OCI-LY3 (cell line): ENCODE measurements around the gene PLPP3.

Source experiments
- H2AFZ ChIP-seq: fragments of 200-600, 300-600 bp; shearing (Covaris generic); 2 replicates; pipeline ENCODE4 v1.6.0; 2014; ENCODE audit warnings: antibody characterized with exemption, low read depth, low read length
- H3K27ac ChIP-seq: fragments of 200-600, 300-600 bp; sonication (generic); 2 replicates; pipeline ENCODE4 v1.5.1; 2014; ENCODE audit warnings: mild to moderate bottlenecking, low read length, moderate library complexity, mixed read lengths
- H3K27me3 ChIP-seq: fragments of 200-600, 300-600 bp; sonication (generic); 2 replicates; pipeline ENCODE4 v1.6.1; 2014; ENCODE audit warnings: low read depth, low read length, mixed read lengths
- H3K36me3 ChIP-seq: fragments of 200-600, 300-600 bp; sonication (generic); replicated peaks from 2 replicates; pipeline ENCODE3; 2014; ENCODE audit warnings: low read depth, low read length, mixed read lengths
- H3K4me1 ChIP-seq: fragments of 300-600, 200-600 bp; sonication (generic); 2 replicates; pipeline ENCODE4 v1.6.1; 2014; ENCODE audit warnings: low read length, mixed read lengths
- H3K4me2 ChIP-seq: fragments of 200-600, 300-600 bp; sonication (generic); 2 replicates; pipeline ENCODE4 v1.6.1; 2014; ENCODE audit warnings: low read length, mixed read lengths
- H3K4me3 ChIP-seq: fragments of 300-600, 200-600 bp; sonication (generic); 2 replicates; pipeline ENCODE4 v1.5.1; 2014; ENCODE audit warnings: antibody characterized with exemption, mild to moderate bottlenecking, low read length, moderate library complexity
- H3K79me2 ChIP-seq: fragments of 300-600, 200-600 bp; shearing (Covaris generic); 2 replicates; pipeline ENCODE4 v1.6.1; 2014; ENCODE audit warnings: mild to moderate bottlenecking, low read length, mixed read lengths
- H3K9ac ChIP-seq: fragments of 300-600, 200-600 bp; shearing (Covaris generic); 2 replicates; pipeline ENCODE4 v1.6.0; 2014; ENCODE audit warnings: mild to moderate bottlenecking, low read length, moderate library complexity
- H3K9me3 ChIP-seq: fragments of 200-600, 300-600 bp; shearing (Covaris generic); 2 replicates; pipeline ENCODE4 v1.6.1; 2014; ENCODE audit warnings: low read length, mixed read lengths; ENCODE audit not compliant: insufficient read depth
- H4K20me1 ChIP-seq: fragments of 200-600, 300-600 bp; sonication (generic); 2 replicates; pipeline ENCODE4 v1.6.1; 2016; ENCODE audit warnings: low read length, mixed read lengths; ENCODE audit not compliant: insufficient read depth
- EZH2phosphoT487 ChIP-seq: fragments of 200-600 bp; shearing (Covaris generic); IDR thresholded peaks from 2 replicates; pipeline ENCODE4 v1.6.1; 2018; ENCODE audit warnings: antibody characterized with exemption, mixed run types, low read depth
- TF ChIP-seq, protein P1 (sequence below): fragments of 200-600, 300-600 bp; sonication (generic); IDR thresholded peaks from 2 replicates; pipeline ENCODE4 v1.5.1; 2014; ENCODE audit warnings: antibody characterized with exemption, low read length, low read depth

PLPP3 gene

GRCh38 chr1:56535362-56535761, 44.0 kb downstream of the PLPP3 start:
- Histone ChIP-seq H3K79me2 (no peaks in the 10 kb centered on the region), H3K27me3 (no peaks in the 10 kb centered on the region), H3K9me3 (no peaks in the 10 kb centered on the region), H2AFZ (no peak overlapping the region), H3K36me3 (no peaks in the 10 kb centered on the region), H3K27ac (no peak overlapping the region), H3K4me3 (no peak overlapping the region), H3K4me1 (peaks cover 8% of the 10 kb centered on the region), H3K9ac (no peak overlapping the region), H3K4me2 (no peak overlapping the region), H4K20me1 (no peaks in the 10 kb centered on the region)
- no peak for TF ChIP-seq EZH2phosphoT487
- TF ChIP-seq, protein P1, sequence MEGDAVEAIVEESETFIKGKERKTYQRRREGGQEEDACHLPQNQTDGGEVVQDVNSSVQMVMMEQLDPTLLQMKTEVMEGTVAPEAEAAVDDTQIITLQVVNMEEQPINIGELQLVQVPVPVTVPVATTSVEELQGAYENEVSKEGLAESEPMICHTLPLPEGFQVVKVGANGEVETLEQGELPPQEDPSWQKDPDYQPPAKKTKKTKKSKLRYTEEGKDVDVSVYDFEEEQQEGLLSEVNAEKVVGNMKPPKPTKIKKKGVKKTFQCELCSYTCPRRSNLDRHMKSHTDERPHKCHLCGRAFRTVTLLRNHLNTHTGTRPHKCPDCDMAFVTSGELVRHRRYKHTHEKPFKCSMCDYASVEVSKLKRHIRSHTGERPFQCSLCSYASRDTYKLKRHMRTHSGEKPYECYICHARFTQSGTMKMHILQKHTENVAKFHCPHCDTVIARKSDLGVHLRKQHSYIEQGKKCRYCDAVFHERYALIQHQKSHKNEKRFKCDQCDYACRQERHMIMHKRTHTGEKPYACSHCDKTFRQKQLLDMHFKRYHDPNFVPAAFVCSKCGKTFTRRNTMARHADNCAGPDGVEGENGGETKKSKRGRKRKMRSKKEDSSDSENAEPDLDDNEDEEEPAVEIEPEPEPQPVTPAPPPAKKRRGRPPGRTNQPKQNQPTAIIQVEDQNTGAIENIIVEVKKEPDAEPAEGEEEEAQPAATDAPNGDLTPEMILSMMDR = no peak

DNA sequence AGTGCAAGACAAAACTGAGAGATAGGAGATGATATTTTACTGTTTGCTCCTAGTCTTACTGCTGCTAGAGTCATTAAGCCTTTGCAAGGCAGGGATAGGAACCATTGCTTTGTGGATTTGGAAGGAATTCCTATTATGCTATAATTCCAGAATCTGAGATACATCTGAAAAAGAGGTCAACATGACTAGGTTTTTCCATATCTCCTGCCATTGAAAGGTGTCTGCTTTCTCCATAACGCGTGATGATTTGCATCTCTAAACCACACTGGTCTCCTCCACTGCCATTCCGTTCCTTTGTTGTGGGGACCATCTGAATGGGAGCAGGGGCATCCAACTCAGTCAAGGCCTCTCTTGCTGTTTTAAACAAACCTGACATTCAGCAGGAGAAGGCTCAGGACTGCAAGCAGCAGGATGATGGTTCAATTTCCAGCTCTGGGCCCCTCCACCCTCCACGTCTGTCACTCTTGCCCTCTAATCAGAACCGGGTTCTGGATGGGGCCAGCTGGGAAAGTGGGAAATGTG, 45.2 kb downstream of the PLPP3 start:
- H3K36me3 ChIP-seq = no peaks in the 10 kb centered on the region
- H3K9me3 ChIP-seq = no peaks in the 10 kb centered on the region
- H3K79me2 ChIP-seq = no peaks in the 10 kb centered on the region
- H3K9ac ChIP-seq = no peak overlapping the region
- no peak overlapping the region for H2AFZ ChIP-seq
- no peak overlapping the region for H3K4me2 ChIP-seq
- H3K27ac ChIP-seq = no peak overlapping the region
- TF ChIP-seq EZH2phosphoT487 = no peak
- TF ChIP-seq, protein P1 = no peak
- H3K4me1 ChIP-seq = peaks cover 8% of the 10 kb centered on the region
- H4K20me1 ChIP-seq = no peaks in the 10 kb centered on the region
- no peaks in the 10 kb centered on the region for H3K27me3 ChIP-seq
- H3K4me3 ChIP-seq = no peak overlapping the region

GRCh38 chr1:56533621-56534020, 45.7 kb downstream of the PLPP3 start:
- no peak overlapping the region for H3K27ac ChIP-seq
- no peak overlapping the region for H3K4me3 ChIP-seq
- H3K27me3 ChIP-seq = no peaks in the 10 kb centered on the region
- H3K36me3 ChIP-seq = no peaks in the 10 kb centered on the region
- TF ChIP-seq EZH2phosphoT487 = no peak
- TF ChIP-seq, protein P1 = no peak
- no peak overlapping the region for H3K4me2 ChIP-seq
- peaks cover 8% of the 10 kb centered on the region for H3K4me1 ChIP-seq
- H2AFZ ChIP-seq = no peak overlapping the region
- H4K20me1 ChIP-seq = no peaks in the 10 kb centered on the region
- H3K9ac ChIP-seq = no peak overlapping the region
- no peaks in the 10 kb centered on the region for H3K9me3 ChIP-seq
- no peaks in the 10 kb centered on the region for H3K79me2 ChIP-seq

DNA sequence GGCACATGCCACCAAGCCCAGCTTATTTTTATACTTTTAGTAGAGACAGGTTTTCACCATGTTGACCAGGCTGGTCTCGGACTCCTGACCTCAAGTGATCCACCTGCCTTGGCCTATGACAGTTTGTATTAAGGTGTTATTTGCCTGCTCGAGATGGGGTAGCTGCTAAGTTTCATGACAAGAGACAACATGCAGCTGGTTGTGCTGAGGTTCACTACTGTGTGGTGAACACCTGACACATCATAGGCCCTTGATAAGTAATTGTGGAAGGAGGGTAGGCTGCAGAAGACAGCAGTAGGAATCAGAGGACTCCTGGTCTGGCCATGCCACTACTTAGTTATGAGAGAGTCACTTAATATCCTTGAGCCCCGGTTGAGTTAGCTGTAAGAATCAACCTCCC, 46.2 kb downstream of the PLPP3 start:
- H3K27me3 ChIP-seq = no peaks in the 10 kb centered on the region
- no peak overlapping the region for H3K4me3 ChIP-seq
- TF ChIP-seq EZH2phosphoT487 = no peak
- TF ChIP-seq, protein P1 = no peak
- no peaks in the 10 kb centered on the region for H3K79me2 ChIP-seq
- no peak overlapping the region for H3K27ac ChIP-seq
- H3K9ac ChIP-seq = no peak overlapping the region
- H3K4me2 ChIP-seq = no peak overlapping the region
- H3K9me3 ChIP-seq = no peaks in the 10 kb centered on the region
- peaks cover 8% of the 10 kb centered on the region for H3K4me1 ChIP-seq
- no peaks in the 10 kb centered on the region for H3K36me3 ChIP-seq
- H2AFZ ChIP-seq = no peak overlapping the region
- H4K20me1 ChIP-seq = no peaks in the 10 kb centered on the region
